ENCODE data around the gene FOXM1. TPM values are rescaled to one million over a fixed set of nuclear protein-coding genes. Genes with fewer than 3 reads are reported as not detected.
A peak's percentile ranks its signal among the peaks of the same experiment; 100 is the strongest.

FOXM1 gene
- total and polyA plus RNA-seq, 2 of the 13 experiments (the other 11 are each of a cell fraction or from before 2014, with no cell fraction given), result 17.1 to 25.9 TPM

- TF ChIP-seq CSRNP1 (CRISPR knock-in tag; IDR thresholded peaks at IDR 0.05), result no peak
- TF ChIP-seq HNF4G (IDR thresholded peaks at IDR 0.05; ENCODE audit: borderline replicate concordance, low read depth, low read length), result no peak
- TF ChIP-seq HNF4G (CRISPR knock-in tag; IDR thresholded peaks at IDR 0.05; ENCODE audit: borderline replicate concordance, low read depth), result 0 out of 2 replicates have a peak, but pooled peaks have one; percentile 9
- no peak for TF ChIP-seq THRA (CRISPR knock-in tag; IDR thresholded peaks at IDR 0.05; ENCODE audit: borderline replicate concordance)
- TF ChIP-seq SMARCC2 (IDR thresholded peaks at IDR 0.05), result no peak
- TF ChIP-seq ZNF629 (CRISPR knock-in tag; conservative IDR thresholded peaks at IDR 0.05), result no peak
- no peak for TF ChIP-seq KDM4B (CRISPR knock-in tag; IDR thresholded peaks at IDR 0.05)
- 0 out of 2 replicates have a peak, but pooled peaks have one; percentile 2 for TF ChIP-seq KLF9 (CRISPR knock-in tag; IDR thresholded peaks at IDR 0.05; ENCODE audit: low read depth)
- TF ChIP-seq TOE1 (CRISPR knock-in tag; IDR thresholded peaks at IDR 0.05), result 0 out of 2 replicates have a peak, but pooled peaks have one; percentile 40
- TF ChIP-seq PRDM10 (CRISPR knock-in tag; IDR thresholded peaks at IDR 0.05; ENCODE audit: low read depth), result 0 out of 2 replicates have a peak, but pooled peaks have one; percentile 9
- TF ChIP-seq ZNF766 (CRISPR knock-in tag; IDR thresholded peaks at IDR 0.05; ENCODE audit: borderline replicate concordance), result 0 out of 2 replicates have a peak, but pooled peaks have one; percentile 1
- TF ChIP-seq ZNF552 (CRISPR knock-in tag; IDR thresholded peaks at IDR 0.05; ENCODE audit: borderline replicate concordance), result 0 out of 2 replicates have a peak, but pooled peaks have one; percentile 3
- no peak for TF ChIP-seq ELK4 (CRISPR knock-in tag; IDR thresholded peaks at IDR 0.05; ENCODE audit: borderline replicate concordance)
- TF ChIP-seq ZNF567 (CRISPR knock-in tag; IDR thresholded peaks at IDR 0.05; ENCODE audit: borderline replicate concordance), result no peak
- TF ChIP-seq ZNF792 (CRISPR knock-in tag; IDR thresholded peaks at IDR 0.05), result 0 out of 2 replicates have a peak, but pooled peaks have one; percentile 3
- no peak for TF ChIP-seq THYN1 (CRISPR knock-in tag; IDR thresholded peaks at IDR 0.05; ENCODE audit: borderline replicate concordance, low read depth)
These were observed 13.0 kb upstream of the FOXM1 start (continued) for GRCh38 chr12:2890001-2890387.
